Aorta (tissue), 5 donors: ENCODE measurements around the gene DMAC2. TPM values are rescaled to one million over a fixed set of nuclear protein-coding genes. Genes with fewer than 3 reads are reported as not detected.

Experiments used
- ATAC-seq: fragments of 200-7000 bp; cut with Tn5 transposase; one replicate; pipeline ENCODE4 v1.9.1; 2022; ENCODE audit warnings: moderate library complexity; ENCODE audit not compliant: low FRiP score
- DNase-seq, 2 donors: peaks; one replicate each; pipeline ENCODE4 v3.0.0-alpha.2; 2020
- H3K27ac ChIP-seq, 2 donors: one replicate each; pipeline ENCODE4 v1.5.1; 2013; ENCODE audit warnings: low read length in 2 of 2, mild to moderate bottlenecking in 2 of 2, moderate library complexity in 2 of 2, control low read depth in 1 of 2, inconsistent platforms in 1 of 2, low read depth in 1 of 2
- H3K27me3 ChIP-seq, 2 donors: one replicate each; pipeline ENCODE4 v1.6.1; 2013; ENCODE audit warnings: control low read depth in 1 of 2, low read length in 1 of 2, mild to moderate bottlenecking in 1 of 2, moderate library complexity in 1 of 2; ENCODE audit not compliant: insufficient read depth in 2 of 2, control insufficient read depth in 1 of 2
- H3K36me3 ChIP-seq, 2 donors: one replicate each; pipeline ENCODE4 v1.6.1; 2013; ENCODE audit warnings: control low read depth in 1 of 2, low read length in 1 of 2, mild to moderate bottlenecking in 1 of 2; ENCODE audit not compliant: insufficient read depth in 2 of 2, control insufficient read depth in 1 of 2
- H3K4me1 ChIP-seq, 2 donors: one replicate each; pipeline ENCODE4 v1.6.1; 2013; ENCODE audit warnings: low read length in 2 of 2, control low read depth in 1 of 2, mild to moderate bottlenecking in 1 of 2, moderate library complexity in 1 of 2; ENCODE audit not compliant: insufficient read depth in 2 of 2, control insufficient read depth in 1 of 2
- H3K4me3 ChIP-seq, 2 donors: one replicate each; pipeline ENCODE4 v1.5.1; 2013; ENCODE audit warnings: low read length in 2 of 2, control low read depth in 1 of 2, mild to moderate bottlenecking in 1 of 2
- H3K9me3 ChIP-seq: one replicate; pipeline ENCODE4 v1.6.1; 2013; ENCODE audit warnings: mild to moderate bottlenecking, low read length; ENCODE audit not compliant: control insufficient read depth
- WGBS, 2 donors: extraction: QIAGEN DNeasy Blood & Tissue Kit; methylation state at CpG; one replicate each; pipeline ENCODE4 v1.1.7; 2013; 5-methylcytosine and 5-hydroxymethylcytosine counted together
- intact Hi-C, 2 donors: fragments of 100-400 bp; cut with DNase I; formaldehyde crosslinking; loops; one replicate each; pipeline versions ENCODE4 v1.14.2 to v1.15.0; 2022
- polyA plus RNA-seq, 2 donors: library from polyadenylated mRNA; stranded (reverse); fragments of 200-250 nt; gene quantifications; one replicate each; pipeline ENCODE4 v1.2.3, GENCODE V29; 2013
- total RNA-seq, 2 donors: library from RNA; stranded (reverse); fragmentation: NEBNext Ultra II Directional; extraction: Animal tissue kit (Norgen Biotek cat#: 25700); gene quantifications; one replicate each; pipeline ENCODE4 v1.2.1, GENCODE V29; 2021
- donor health status: healthy with polysubstance abuse.
- donor health status: Bipolar disorder and iron deficiency.
- donor health status: DM: no; HTN: no; CAD: no.
- donor health status: DM: no; HTN: no; CAD: no.
- donor health status: DM: yes; HTN: yes; CAD: no.

DMAC2 gene
- total and polyA plus RNA-seq, 4 donors, result 28.3 to 41.6 (median 31.8) TPM

GRCh38 chr19:41421314-41421713 lies 18.4 kb downstream of the DMAC2 start:
- DNase-seq, result no peak
- Histone ChIP-seq H3K4me3 (no peak overlapping the region), H3K9me3 (no peaks in the 10 kb centered on the region), H3K36me3 (peaks cover 0 to 8% of the 10 kb centered on the region in 2 donors), H3K27me3 (no peaks in the 10 kb centered on the region), H3K27ac (no peak overlapping the region), H3K4me1 (no peaks in the 10 kb centered on the region)
- WGBS, 2 donors, result 85 to 86% methylated on average over 6 of the region's 6 CpGs
- intact Hi-C loops, result no loop called here
- no peak for ATAC-seq

GRCh38 chr19:41420101-41420880 lies 19.4 kb downstream of the DMAC2 start:
- Histone ChIP-seq H3K36me3 (peaks cover 0 to 10% of the 10 kb centered on the region in 2 donors), H3K4me3 (no peak overlapping the region), H3K27ac (no peak overlapping the region), H3K9me3 (no peaks in the 10 kb centered on the region), H3K27me3 (no peaks in the 10 kb centered on the region), H3K4me1 (no peaks in the 10 kb centered on the region)
- WGBS, 2 donors, result 79 to 83% methylated on average over 8 of the region's 8 CpGs
- DNase-seq (no peak), ATAC-seq (no peak)
- intact Hi-C loops, result no loop called here

- Histone ChIP-seq H3K4me1 (no peaks in the 10 kb centered on the region), H3K36me3 (peaks cover 0 to 8% of the 10 kb centered on the region in 2 donors), H3K4me3 (no peak overlapping the region), H3K27ac (no peak overlapping the region), H3K9me3 (no peaks in the 10 kb centered on the region), H3K27me3 (no peaks in the 10 kb centered on the region)
- intact Hi-C loops, result no loop called here
- DNase-seq (no peak), ATAC-seq (no peak)
- 94% methylated on average over 12 of the region's 12 CpGs for WGBS, 2 donors
Measured at GRCh38 chr19:41416194-41416674, 23.5 kb downstream of the DMAC2 start.

- peaks cover 0 to 8% of the 10 kb centered on the region in 2 donors for H3K36me3 ChIP-seq
- H3K27ac ChIP-seq, result no peak overlapping the region
- 87 to 90% methylated on average over 9 of the region's 9 CpGs for WGBS, 2 donors
- ATAC-seq, result no peak
- DNase-seq, result no peak
- intact Hi-C loops, result no loop called here
- no peaks in the 10 kb centered on the region for H3K27me3 ChIP-seq
- no peaks in the 10 kb centered on the region for H3K9me3 ChIP-seq
- no peak overlapping the region for H3K4me3 ChIP-seq
- no peaks in the 10 kb centered on the region for H3K4me1 ChIP-seq
Measured at GRCh38 chr19:41415154-41415571, 24.5 kb downstream of the DMAC2 start.

- H3K4me3 ChIP-seq, result no peak overlapping the region
- no peak overlapping the region for H3K27ac ChIP-seq
- H3K36me3 ChIP-seq, result peaks cover 0 to 6% of the 10 kb centered on the region in 2 donors
- H3K4me1 ChIP-seq, result peaks cover 0 to under 1% of the 10 kb centered on the region in 2 donors
- H3K27me3 ChIP-seq, result no peaks in the 10 kb centered on the region
- DNase-seq (no peak), ATAC-seq (no peak)
- 87 to 88% methylated on average over 9 of the region's 9 CpGs for WGBS, 2 donors
- no peaks in the 10 kb centered on the region for H3K9me3 ChIP-seq
- intact Hi-C loops, result no loop called here
Measured at GRCh38 chr19:41414461-41414860, 25.3 kb downstream of the DMAC2 start.

GRCh38 chr19:41413947-41414346 lies 25.8 kb downstream of the DMAC2 start:
- Histone ChIP-seq H3K4me1 (peaks cover 0 to 6% of the 10 kb centered on the region in 2 donors), H3K36me3 (peaks cover 0 to 3% of the 10 kb centered on the region in 2 donors), H3K27ac (no peak overlapping the region), H3K27me3 (no peaks in the 10 kb centered on the region), H3K4me3 (no peak overlapping the region), H3K9me3 (no peaks in the 10 kb centered on the region)
- ATAC-seq (no peak), DNase-seq (no peak)
- intact Hi-C loops, result no loop called here
- WGBS, 2 donors, result 88 to 90% methylated on average over 10 of the region's 10 CpGs

GRCh38 chr19:41412953-41413352 lies 26.8 kb downstream of the DMAC2 start:
- DNase-seq (no peak), ATAC-seq (no peak)
- peaks cover 0 to 2% of the 10 kb centered on the region in 2 donors for H3K36me3 ChIP-seq
- H3K27ac ChIP-seq, result no peak overlapping the region
- no peak overlapping the region for H3K4me3 ChIP-seq
- H3K4me1 ChIP-seq, result peaks cover 0 to 6% of the 10 kb centered on the region in 2 donors
- H3K9me3 ChIP-seq, result no peaks in the 10 kb centered on the region
- WGBS, 2 donors, result 94 to 97% methylated on average over 5 of the region's 5 CpGs
- intact Hi-C loops, result no loop called here
- no peaks in the 10 kb centered on the region for H3K27me3 ChIP-seq

GRCh38 chr19:41411968-41412265 lies 27.8 kb downstream of the DMAC2 start:
- no peaks in the 10 kb centered on the region for H3K9me3 ChIP-seq
- no peak for DNase-seq
- peaks cover 0 to 2% of the 10 kb centered on the region in 2 donors for H3K36me3 ChIP-seq
- no peak overlapping the region for H3K27ac ChIP-seq
- H3K4me3 ChIP-seq, result no peak overlapping the region
- H3K27me3 ChIP-seq, result no peaks in the 10 kb centered on the region
- peaks cover 0 to 6% of the 10 kb centered on the region in 2 donors for H3K4me1 ChIP-seq
- intact Hi-C loops, result no loop called here
- WGBS, 2 donors, result 62 to 84% methylated on average over 9 to 11 of the region's 11 CpGs
- peak; percentile 27 for ATAC-seq
